Kidney epithelial cell (primary cell): ENCODE data around the gene LILRA2. TPM values are rescaled to one million over a fixed set of nuclear protein-coding genes. Genes with fewer than 3 reads are reported as not detected.
"Not testable (repeated sequence)": the region's sequence is repeated elsewhere in the genome, so short reads cannot be mapped to it uniquely, and the experiment has no call there.

Source experiments
- DNase-seq: peaks from one replicate; pipeline ENCODE4 v3.0.0-alpha.2; 2010; ENCODE audit warnings: low read depth
- H3K27me3 ChIP-seq: 2 replicates; pipeline ENCODE4 v1.6.0; 2011; ENCODE audit warnings: low read length; ENCODE audit not compliant: control insufficient read depth, insufficient read depth
- H3K36me3 ChIP-seq: 2 replicates; pipeline ENCODE4 v1.5.1; 2011; ENCODE audit warnings: low read length; ENCODE audit not compliant: control insufficient read depth, insufficient read depth
- H3K4me3 ChIP-seq: 2 replicates; pipeline ENCODE4 v1.5.1; 2011; ENCODE audit warnings: low read depth, mild to moderate bottlenecking, control low read depth, low read length
- total RNA-seq: library from RNA; depleted of rRNA; stranded (reverse); fragments of >200 nt; gene quantifications from 2 replicates; pipeline ENCODE4 v1.2.3, GENCODE V29; 2015
- TF ChIP-seq, protein P1 (sequence below): IDR thresholded peaks from 2 replicates; pipeline ENCODE4 v1.5.1; 2011; ENCODE audit warnings: mild to moderate bottlenecking, moderate library complexity, low read length, control low read depth, inconsistent platforms; ENCODE audit not compliant: insufficient read depth, poor library complexity, severe bottlenecking

Gene LILRA2
- total RNA-seq, 1 donor from 2014 or later = not detected

DNA sequence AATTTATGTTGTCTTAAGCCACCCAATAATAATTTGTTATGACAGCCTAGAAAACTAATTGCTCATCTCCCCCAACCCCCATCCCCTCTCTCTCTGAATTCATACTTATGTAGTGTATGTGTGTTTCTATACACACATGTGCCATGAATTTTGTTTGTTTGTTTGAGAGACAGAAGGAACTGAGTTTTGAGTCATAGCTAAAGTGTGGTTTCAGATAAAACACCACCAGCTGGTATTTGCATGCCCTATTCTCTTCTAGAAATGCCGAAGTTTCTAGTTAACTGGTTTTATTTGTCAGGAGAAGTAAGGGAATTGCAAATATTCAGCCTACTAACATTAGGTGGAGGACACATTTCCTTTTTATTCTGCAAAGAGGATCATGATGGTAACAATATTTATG lies 17.4 kb upstream of the LILRA2 start:
- TF ChIP-seq, protein P1, sequence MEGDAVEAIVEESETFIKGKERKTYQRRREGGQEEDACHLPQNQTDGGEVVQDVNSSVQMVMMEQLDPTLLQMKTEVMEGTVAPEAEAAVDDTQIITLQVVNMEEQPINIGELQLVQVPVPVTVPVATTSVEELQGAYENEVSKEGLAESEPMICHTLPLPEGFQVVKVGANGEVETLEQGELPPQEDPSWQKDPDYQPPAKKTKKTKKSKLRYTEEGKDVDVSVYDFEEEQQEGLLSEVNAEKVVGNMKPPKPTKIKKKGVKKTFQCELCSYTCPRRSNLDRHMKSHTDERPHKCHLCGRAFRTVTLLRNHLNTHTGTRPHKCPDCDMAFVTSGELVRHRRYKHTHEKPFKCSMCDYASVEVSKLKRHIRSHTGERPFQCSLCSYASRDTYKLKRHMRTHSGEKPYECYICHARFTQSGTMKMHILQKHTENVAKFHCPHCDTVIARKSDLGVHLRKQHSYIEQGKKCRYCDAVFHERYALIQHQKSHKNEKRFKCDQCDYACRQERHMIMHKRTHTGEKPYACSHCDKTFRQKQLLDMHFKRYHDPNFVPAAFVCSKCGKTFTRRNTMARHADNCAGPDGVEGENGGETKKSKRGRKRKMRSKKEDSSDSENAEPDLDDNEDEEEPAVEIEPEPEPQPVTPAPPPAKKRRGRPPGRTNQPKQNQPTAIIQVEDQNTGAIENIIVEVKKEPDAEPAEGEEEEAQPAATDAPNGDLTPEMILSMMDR = no peak
- Histone ChIP-seq H3K36me3 (no peaks in the 10 kb centered on the region), H3K27me3 (no peaks in the 10 kb centered on the region), H3K4me3 (no peak overlapping the region)
- no peak for DNase-seq

DNA sequence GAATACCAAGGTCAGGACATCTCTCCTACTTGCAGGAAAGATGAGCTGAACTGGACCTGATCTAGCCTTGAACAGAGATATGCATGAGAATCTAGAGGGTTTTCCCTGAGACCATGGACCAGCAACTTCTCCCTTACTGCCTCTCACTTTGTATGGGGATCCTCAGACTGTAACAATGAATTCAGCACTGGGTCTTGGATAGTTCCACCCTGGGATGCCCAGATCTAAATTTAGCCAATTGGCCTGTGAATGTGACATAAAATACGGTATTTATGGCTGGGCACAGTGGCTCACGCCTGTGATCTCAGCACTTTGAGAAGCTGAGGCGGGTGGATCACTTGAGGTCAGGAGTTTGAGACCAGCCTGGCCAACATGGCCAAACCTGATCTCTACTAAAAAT lies 15.3 kb upstream of the LILRA2 start:
- DNase-seq = no peak
- H3K27me3 ChIP-seq = no peaks in the 10 kb centered on the region
- H3K36me3 ChIP-seq = no peaks in the 10 kb centered on the region
- H3K4me3 ChIP-seq = no peak overlapping the region
- TF ChIP-seq, protein P1 = no peak

DNA sequence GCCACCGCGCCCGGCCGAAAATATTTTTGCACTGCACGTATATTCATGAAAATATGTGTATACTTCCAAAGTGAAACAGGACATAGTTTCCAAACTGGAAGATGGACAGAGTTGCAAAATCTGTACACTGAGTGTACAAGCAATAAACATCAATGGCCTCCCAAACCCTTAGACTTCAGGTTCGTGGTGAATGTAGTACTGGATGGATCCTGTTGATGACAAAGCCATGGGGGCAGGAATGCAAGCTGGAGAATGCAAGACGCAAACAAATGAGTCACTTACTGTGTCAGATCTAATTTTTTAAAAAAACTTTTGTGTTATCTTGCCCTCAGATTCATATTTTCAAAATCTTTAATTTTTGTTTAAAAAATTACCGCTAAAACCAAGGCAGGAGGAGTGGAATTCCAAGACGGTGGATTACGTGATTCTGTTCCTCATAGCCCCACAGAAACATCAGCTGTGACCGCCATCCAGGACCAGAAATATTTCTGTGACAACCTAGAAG lies 12.7 kb upstream of the LILRA2 start:
- H3K27me3 ChIP-seq = no peaks in the 10 kb centered on the region
- H3K36me3 ChIP-seq = no peaks in the 10 kb centered on the region
- no peak for DNase-seq
- TF ChIP-seq, protein P1 = no peak
- H3K4me3 ChIP-seq = no peak overlapping the region

- H3K27me3 ChIP-seq = no peaks in the 10 kb centered on the region
- H3K4me3 ChIP-seq = no peak overlapping the region
- H3K36me3 ChIP-seq = no peaks in the 10 kb centered on the region
- no peak for DNase-seq
- TF ChIP-seq, protein P1 = no peak
Measured at GRCh38 chr19:54561840-54562239, 11.8 kb upstream of the LILRA2 start.

GRCh38 chr19:54563206-54563605 lies 10.4 kb upstream of the LILRA2 start:
- H3K4me3 ChIP-seq, H3K27me3 ChIP-seq, H3K36me3 ChIP-seq, DNase-seq: not testable (repeated sequence)

DNA sequence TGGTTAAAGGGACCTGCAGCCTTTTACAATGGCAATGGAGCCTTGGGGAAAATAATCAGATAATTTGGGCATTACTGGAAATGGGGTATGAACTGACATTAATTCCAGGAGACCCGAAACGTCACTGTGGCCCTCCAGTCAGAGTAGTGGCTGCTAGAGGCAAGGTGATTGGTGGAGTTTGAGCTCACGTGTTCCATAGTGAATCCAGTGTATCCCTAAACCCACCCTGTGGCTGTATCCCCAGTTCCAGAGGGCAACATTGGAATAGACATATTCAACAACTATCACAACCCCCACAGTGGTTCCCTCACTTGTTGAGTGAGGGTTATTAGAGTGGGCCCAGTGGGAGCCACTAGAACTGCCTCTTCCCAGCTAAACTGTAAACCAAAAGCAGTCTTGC lies 3.3 kb upstream of the LILRA2 start:
- no peaks in the 10 kb centered on the region for H3K27me3 ChIP-seq
- no peak overlapping the region for H3K4me3 ChIP-seq
- TF ChIP-seq, protein P1 = no peak
- no peak for DNase-seq
- H3K36me3 ChIP-seq = no peaks in the 10 kb centered on the region

- not testable (repeated sequence) for H3K27me3 ChIP-seq, H3K4me3 ChIP-seq, DNase-seq, H3K36me3 ChIP-seq
Measured at GRCh38 chr19:54571715-54572615, 1.6 kb upstream of the LILRA2 start.
